Coronary artery (tissue), 2 donors: ENCODE data around the gene MYL11.

Experiments used
- DNase-seq: peaks from one replicate; pipeline ENCODE4 v3.0.0-alpha.2; 2017; ENCODE audit warnings: low spot score
- H3K27ac ChIP-seq, 2 donors: fragments of 200-600 bp; sonication (generic); one replicate each; pipeline ENCODE4 v1.5.1; 2016 to 2019
- H3K4me3 ChIP-seq: fragments of 200-600 bp; sonication (generic); 2 replicates; pipeline ENCODE4 v1.5.1; 2016; ENCODE audit warnings: mild to moderate bottlenecking, moderate library complexity
- TF ChIP-seq, protein P1 (sequence below): fragments of 200-600 bp; sonication (generic); IDR thresholded peaks from one replicate; pipeline ENCODE4 v1.5.1; 2019; ENCODE audit warnings: antibody characterized with exemption

MYL11 gene

GRCh38 chr16:30376461-30376902, 1.9 kb downstream of the MYL11 start:
- peak; percentile 70 for DNase-seq
- TF ChIP-seq, protein P1, sequence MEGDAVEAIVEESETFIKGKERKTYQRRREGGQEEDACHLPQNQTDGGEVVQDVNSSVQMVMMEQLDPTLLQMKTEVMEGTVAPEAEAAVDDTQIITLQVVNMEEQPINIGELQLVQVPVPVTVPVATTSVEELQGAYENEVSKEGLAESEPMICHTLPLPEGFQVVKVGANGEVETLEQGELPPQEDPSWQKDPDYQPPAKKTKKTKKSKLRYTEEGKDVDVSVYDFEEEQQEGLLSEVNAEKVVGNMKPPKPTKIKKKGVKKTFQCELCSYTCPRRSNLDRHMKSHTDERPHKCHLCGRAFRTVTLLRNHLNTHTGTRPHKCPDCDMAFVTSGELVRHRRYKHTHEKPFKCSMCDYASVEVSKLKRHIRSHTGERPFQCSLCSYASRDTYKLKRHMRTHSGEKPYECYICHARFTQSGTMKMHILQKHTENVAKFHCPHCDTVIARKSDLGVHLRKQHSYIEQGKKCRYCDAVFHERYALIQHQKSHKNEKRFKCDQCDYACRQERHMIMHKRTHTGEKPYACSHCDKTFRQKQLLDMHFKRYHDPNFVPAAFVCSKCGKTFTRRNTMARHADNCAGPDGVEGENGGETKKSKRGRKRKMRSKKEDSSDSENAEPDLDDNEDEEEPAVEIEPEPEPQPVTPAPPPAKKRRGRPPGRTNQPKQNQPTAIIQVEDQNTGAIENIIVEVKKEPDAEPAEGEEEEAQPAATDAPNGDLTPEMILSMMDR, result no peak
- H3K27ac ChIP-seq, result peak overlapping the region in 1 of 2 donors; percentile 95
- no peak overlapping the region for H3K4me3 ChIP-seq

DNA sequence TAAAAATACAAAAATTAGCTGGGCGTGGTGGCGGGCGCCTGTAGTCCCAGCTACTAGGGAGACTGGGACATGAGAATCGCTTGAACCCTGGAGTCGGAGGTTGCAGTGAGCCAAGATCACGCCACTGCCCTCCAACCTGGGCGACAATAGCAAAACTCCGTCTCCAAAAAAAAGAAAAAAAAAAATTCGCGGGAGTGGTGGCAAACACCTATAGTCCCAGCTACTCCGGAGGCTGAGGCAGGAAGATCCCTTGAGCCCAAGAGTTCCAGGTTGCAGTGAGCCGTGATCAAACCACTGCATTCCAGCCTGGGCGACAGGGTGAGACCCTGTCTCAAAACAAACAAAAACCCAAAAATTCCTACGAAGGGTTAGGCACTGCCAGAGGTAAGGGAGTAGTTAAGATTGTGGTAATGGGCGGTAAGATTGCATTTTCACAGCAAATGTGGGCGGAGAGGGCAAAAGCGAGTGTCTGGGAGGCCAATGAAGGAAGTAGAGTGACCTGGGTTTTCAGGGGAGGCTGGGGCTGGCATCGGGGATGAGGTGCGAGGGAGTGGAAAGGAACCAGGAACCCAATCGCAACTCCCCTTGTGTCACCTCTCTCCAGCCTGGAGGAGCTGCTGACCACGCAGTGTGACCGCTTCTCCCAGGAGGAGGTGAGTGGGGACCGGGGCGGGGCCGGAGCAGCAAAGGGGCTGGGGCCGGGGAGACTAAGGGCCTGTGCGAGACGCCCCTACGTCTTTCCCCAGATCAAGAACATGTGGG, 2.6 kb downstream of the MYL11 start:
- DNase-seq, result peak; percentile 95
- peak overlapping the region; percentile 95 to 99 for H3K27ac ChIP-seq
- H3K4me3 ChIP-seq, result peak overlapping the region; percentile 85
- TF ChIP-seq, protein P1, result no peak

DNA sequence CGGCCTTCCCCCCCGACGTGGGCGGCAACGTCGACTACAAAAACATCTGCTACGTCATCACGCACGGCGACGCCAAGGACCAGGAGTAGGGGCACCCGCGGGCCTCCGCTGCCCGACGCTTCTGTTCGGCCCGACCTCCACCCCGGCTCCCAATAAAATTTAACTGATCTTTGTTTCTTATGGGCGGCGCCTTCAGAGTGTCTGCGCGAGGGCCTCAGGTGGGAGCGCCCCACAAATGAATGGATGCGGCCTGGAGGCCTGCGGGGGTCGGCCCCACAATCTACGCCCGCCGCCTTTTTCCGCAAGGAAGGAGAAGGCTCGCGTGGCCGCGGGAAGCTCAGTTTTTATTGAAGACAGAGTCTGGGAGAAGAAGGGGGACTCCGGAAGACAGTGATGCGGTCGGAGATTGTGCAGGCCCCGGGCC, 3.2 kb downstream of the MYL11 start:
- peak overlapping the region; percentile 85 for H3K4me3 ChIP-seq
- TF ChIP-seq, protein P1, result no peak
- no peak for DNase-seq
- peak overlapping the region; percentile 95 to 99 for H3K27ac ChIP-seq

GRCh38 chr16:30378236-30379157, 3.9 kb downstream of the MYL11 start:
- peak overlapping the region; percentile 95 to 99 for H3K27ac ChIP-seq
- peak overlapping the region; percentile 85 for H3K4me3 ChIP-seq
- DNase-seq, result peak; percentile 99
- TF ChIP-seq, protein P1, result no peak

GRCh38 chr16:30379158-30379783, 4.7 kb downstream of the MYL11 start:
- peak overlapping the region; percentile 95 to 99 for H3K27ac ChIP-seq
- TF ChIP-seq, protein P1, result no peak
- no peak for DNase-seq
- peak overlapping the region; percentile 85 for H3K4me3 ChIP-seq

- Histone ChIP-seq H3K4me3 (no peak overlapping the region), H3K27ac (no peak overlapping the region)
- TF ChIP-seq, protein P1, result no peak
- no peak for DNase-seq
Measured at GRCh38 chr16:30380072-30380802, 5.6 kb downstream of the MYL11 start.
